Esophagus muscularis mucosa (tissue), 3 donors: ENCODE results near the gene YWHAG.

Experiments used
- POLR2A ChIP-seq: fragments of 450-650 bp; IDR thresholded peaks from one replicate; pipeline ENCODE4 v1.6.1; 2017; ENCODE audit warnings: antibody characterized with exemption, moderate library complexity, mild to moderate bottlenecking, low read depth
- POLR2AphosphoS5 ChIP-seq, 2 donors: sonication (generic); formaldehyde crosslinking; IDR thresholded peaks; one replicate each; pipeline ENCODE4 v1.6.1; 2017; ENCODE audit warnings: antibody characterized with exemption in 2 of 2
- TF ChIP-seq, protein P1 (sequence below), 3 experiments: fragments of 200-600 bp in 2 of 3; fragments of 450-650 bp in 1 of 3; sonication (generic) in 2 of 3; IDR thresholded peaks; one replicate each; pipeline ENCODE4 v1.5.1; 2017 to 2019; ENCODE audit warnings: antibody characterized with exemption in 3 of 3, mild to moderate bottlenecking in 2 of 3, moderate library complexity in 1 of 3

DNA sequence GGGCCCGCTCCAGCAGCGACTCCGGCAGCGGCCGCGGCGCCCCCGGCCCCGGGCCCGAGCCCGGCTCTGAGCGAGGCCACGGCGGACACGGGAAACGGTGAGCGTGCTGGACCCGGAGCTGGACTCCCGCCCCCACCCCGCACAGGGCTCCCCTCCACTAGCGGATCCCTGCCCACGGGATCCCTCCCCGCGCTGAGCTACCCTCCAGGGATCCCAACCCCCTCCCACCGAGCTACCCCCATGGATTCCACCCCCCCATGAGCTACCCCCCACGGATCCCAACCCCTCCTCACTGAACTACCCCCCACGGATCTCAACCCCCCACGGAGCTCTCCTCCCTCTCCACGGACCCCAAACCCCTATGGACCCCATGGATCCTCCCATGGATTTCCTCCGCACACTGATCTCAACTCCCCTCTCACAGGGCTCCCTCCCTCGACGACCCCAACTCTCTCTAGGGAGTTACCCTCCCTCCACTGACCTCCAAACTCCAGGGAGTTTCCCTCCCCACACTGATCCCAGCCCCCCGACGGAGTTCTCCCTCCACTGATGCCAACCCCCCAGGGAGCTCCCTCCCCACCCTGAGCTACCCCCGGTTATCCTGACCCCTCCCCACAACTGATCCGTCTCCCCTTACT lies 77.0 kb downstream of the YWHAG start:
- TF ChIP-seq POLR2A = no peak
- no peak for TF ChIP-seq POLR2AphosphoS5 (IDR thresholded peaks at IDR 0.05)
- TF ChIP-seq, protein P1, sequence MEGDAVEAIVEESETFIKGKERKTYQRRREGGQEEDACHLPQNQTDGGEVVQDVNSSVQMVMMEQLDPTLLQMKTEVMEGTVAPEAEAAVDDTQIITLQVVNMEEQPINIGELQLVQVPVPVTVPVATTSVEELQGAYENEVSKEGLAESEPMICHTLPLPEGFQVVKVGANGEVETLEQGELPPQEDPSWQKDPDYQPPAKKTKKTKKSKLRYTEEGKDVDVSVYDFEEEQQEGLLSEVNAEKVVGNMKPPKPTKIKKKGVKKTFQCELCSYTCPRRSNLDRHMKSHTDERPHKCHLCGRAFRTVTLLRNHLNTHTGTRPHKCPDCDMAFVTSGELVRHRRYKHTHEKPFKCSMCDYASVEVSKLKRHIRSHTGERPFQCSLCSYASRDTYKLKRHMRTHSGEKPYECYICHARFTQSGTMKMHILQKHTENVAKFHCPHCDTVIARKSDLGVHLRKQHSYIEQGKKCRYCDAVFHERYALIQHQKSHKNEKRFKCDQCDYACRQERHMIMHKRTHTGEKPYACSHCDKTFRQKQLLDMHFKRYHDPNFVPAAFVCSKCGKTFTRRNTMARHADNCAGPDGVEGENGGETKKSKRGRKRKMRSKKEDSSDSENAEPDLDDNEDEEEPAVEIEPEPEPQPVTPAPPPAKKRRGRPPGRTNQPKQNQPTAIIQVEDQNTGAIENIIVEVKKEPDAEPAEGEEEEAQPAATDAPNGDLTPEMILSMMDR (IDR thresholded peaks at IDR 0.05) = no peak
